Mammary epithelial cell (primary cell): ENCODE measurements around the gene SWT1.

Experiments
- CTCF ChIP-seq, 2 donors: IDR thresholded peaks in 1 of 2; conservative IDR thresholded peaks in 1 of 2; 2 replicates each; pipeline ENCODE4 v1.5.1; 2011 to 2012; ENCODE audit warnings: inconsistent platforms in 2 of 2, low read length in 2 of 2, mild to moderate bottlenecking in 2 of 2, control low read depth in 1 of 2, low read depth in 1 of 2; ENCODE audit not compliant: insufficient read depth in 1 of 2; ENCODE audit errors: extremely low read depth in 1 of 2
- EZH2 ChIP-seq: IDR thresholded peaks from 2 replicates; pipeline ENCODE4 v1.6.1; 2012; ENCODE audit warnings: low read length, inconsistent platforms, borderline replicate concordance

GRCh38 chr1:185156854-185157598 is at the start of gene SWT1, which contains the start of gene TRMT1L:
- no peak for TF ChIP-seq CTCF (conservative IDR thresholded peaks at IDR 0.05 in 1 of 2, IDR thresholded peaks at IDR 0.05 in 1 of 2; ENCODE audit: extremely low read depth in 1 of 2, insufficient read depth in 1 of 2, low read depth in 1 of 2, low read length in 2 of 2)
- no peak for TF ChIP-seq EZH2
